DMS153 treated with DMSO at 0.1 percent for 48 hours (cell line): ENCODE measurements around the gene ZP1.

Experiments used
- DNase-seq: peaks from one replicate; lab custom pipeline; 2025; ENCODE audit not compliant: unreplicated experiment; lab: John Stamatoyannopoulos, UW

Gene ZP1

DNA sequence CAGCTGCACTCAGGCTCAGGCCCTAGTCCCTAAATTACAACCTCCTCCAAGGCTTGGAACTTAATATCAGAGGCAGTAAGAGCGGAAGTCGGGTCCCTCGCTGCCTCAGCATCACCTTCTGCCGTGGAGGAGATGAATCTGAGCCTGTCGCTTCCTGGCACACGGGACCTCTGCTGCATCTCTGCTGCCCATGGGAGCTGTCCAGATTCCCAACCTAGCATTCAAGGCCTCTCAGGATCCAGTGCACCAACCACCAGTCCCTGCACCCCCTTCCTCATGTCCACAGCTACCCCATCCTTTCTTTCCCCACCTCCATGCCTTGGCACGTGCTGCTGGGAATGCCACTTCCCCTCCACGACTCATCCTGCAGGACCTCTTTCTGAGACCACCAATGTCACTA, 9.1 kb upstream of the ZP1 start:
- no peak for DNase-seq

DNA sequence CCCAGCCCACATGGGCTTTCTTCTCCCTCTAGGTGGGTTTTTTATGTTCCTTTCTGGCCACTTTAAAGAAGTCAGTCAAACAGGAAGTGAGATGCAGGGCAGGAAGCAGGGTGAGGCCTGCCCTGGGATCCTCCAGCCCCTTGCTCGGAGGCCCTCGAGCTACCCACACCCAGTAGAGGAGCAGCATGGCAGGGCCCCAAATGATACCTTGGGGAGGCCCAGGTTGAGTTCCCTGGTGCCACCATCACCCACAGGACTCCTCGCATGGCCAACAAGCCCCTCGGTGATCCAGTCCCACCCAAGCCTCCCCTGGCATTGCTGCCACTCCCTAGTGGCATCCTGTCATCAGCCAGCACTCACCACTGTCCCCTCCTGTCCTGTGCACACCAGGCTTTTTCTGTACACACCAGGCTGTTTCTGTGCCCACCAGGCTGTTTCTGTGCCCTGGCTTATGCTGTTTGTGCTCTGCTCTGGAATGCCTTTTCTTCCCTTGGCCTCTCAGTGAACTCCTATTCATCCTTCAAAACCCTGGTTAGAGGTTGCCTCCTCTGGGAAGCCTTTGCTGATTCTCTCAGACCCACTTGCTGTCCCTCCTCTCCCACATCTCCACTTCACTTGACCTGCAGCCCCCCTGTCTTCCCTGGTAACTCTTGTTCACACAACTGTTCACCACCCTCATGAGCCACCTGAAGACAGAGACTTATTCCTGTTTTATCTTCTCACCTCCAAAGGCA, 8.4 kb upstream of the ZP1 start:
- no peak for DNase-seq

DNA sequence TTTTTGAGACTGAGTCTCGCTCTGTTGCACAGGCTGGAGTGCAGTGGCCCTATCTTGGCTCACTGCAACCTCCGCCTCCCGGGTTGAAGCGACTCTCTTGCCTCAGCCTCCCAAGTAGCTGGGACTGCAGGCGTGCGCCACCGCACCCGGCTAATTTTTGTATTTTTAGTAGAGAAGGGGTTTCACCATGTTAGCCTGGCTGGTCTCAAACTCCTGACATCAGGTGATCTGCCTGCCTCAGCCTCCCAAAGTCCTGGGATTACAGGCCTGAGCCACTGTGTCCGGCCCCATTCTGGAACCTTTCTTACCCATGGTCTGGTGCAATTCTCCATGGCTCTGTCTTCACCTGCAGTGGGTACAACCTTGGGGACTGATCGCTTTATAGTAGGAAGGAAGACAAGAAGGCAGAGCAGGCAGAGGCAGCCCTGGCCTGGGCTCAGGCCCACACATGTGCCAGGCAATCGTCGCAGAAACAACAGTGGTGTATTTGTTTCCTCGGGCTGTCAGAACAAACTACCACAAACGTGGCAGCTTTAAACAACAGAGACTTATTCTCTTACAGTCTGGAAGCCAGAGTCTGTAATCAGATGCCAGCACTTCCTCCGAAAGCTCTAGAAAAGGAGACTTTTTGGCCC, 7.6 kb upstream of the ZP1 start:
- DNase-seq: no peak

DNA sequence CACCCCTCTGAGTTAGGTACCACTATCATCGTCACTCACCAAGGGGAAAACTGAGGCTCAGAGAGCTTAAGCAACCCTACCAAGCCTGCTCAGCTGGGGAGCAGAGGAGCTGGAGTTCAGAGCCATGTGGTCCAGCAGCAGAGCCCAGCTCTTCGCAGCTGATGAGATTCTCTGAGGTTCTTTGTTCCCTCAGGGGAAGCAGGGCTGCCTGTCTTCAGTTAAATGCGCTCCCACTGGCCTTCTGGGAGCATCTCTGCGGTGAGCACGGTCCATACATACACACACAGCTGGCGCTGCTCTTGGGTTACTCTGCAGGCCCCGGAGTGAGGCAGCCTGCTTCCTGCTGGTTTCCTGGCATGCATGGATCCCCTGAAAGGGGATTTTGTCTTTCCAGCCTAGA, 6.4 kb upstream of the ZP1 start:
- no peak for DNase-seq

DNA sequence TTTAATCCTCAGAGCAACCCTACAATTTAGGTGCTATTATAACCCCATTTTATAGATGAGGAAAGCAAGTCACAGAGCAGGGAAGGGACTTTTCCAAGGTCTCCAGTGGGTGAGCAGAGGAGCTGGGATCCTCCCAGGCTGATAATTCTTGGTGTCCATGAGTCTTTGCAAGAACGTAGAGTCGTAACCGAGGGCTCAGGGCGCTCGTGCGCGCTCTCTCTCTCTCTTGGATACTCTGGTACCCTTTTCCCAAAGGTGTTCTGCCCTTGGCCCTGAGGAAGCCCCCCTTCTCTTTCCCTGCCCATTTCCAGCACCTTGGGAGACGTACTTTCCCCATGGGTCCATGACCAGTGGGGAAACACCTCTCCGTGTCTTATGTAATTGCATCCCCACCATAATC, 5.2 kb upstream of the ZP1 start:
- DNase-seq: no peak

DNA sequence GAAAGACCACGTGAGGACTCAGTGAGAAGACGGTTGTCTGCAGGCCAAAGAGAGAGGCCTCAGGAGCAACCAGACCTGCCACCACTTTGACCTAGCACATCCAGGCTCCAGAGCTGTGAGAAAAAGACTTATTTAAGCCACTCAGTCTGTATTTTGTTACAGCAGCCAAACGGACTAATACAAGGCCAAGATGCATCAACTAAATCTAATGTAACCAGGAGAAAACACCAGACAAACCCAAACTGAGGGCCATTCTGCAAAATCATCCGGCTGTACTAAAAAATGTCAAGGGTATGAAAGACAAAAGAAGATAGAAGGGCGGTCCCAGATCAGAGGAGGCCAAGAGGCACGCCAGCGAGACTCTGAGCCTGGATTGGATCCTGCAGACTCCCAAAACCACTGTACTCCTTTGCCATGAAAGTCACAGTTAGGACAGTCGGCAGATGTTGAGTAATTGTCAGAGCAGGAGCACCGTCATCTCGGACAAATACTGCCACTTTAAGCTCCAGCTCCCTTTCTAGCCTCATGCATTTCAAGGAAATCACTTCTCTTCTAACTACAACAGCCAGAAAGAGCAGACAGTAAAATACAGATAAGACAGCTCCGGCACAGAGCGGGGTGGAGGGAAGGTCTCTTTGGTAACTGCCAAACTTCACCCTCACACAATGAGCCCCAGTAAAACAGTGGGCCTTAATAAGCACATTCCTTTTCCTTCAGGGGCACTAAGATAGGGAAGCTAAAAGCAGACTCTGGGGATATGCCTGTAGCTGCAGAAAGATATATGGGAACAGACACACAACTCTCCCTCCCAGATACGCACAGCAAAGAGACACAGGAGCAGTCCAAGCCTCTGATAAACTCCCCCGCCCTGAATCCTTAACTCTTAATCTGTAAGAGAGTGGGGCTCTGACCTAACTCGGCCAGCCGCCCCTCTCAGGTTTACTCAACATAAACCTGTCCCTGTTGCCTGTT, 3.5 kb upstream of the ZP1 start:
- DNase-seq: no peak

DNA sequence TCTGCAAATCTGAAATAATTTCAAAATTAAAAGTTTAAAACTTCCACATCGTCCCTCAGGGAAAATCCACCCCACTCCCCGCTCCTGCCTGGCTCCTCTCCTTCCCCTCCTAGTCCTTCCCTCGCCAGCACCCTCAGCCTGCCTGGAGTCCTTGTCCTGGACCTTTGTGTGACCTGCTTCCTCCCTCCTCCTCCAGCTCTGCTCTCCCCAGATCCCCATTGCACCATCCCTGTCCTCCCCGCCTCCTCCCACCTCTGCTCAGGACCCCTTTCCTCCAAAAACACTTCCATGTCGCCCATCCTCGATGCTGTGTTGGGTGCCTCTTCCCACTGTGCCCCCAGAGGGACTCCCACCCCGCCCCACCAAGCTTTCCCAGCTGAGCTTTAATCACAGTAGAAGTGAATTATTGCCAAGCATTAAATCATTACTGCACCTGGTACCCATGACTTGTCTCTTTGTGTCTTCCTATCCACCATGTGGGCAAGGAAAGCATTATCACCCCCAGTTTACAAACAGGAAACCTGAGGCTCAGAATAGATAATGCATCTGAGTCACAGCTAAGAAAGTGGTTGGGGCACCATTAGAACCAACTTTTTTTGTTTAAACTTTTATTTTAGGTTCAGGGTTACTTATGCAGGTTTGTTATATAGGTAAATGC, 2.4 kb upstream of the ZP1 start:
- DNase-seq: no peak

DNA sequence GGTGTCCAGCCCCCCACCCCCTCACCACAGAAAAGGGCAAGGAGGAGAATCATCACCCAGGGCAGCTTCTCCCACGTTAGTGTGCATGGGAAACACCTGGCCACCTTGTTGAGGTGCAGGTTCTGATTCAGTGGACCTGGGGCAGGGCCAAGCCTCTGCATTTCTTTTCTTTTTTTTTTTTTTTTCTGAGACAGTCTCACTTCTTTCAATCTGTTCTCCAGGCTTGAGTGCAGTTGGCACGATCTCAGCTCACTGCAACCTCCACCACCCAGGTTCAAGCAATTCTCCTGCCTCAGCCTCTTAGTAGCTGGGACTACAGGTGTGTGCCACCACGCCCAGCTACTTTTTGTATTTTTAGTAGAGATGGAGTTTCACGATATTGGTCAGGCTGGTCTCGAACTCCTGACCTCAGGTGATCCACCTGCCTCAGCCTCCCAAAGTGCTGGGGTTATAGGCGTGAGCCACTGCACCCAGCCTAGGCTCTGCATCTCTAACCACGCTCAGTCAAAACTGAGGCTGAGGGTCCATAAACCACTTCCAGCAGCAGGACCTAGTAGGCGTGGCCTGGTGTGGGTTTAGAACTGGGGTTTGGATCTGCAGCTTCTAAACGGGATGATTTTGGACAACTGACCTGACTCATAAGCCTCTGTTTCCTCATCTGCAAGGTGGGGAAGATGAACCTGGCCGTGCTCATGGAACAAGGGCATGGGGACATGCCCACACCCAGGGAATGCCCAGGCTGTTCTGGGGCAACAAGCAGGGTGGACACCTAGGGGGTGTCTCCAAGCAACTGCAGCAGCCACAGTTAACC, 734 bp downstream of the ZP1 start:
- no peak for DNase-seq

DNA sequence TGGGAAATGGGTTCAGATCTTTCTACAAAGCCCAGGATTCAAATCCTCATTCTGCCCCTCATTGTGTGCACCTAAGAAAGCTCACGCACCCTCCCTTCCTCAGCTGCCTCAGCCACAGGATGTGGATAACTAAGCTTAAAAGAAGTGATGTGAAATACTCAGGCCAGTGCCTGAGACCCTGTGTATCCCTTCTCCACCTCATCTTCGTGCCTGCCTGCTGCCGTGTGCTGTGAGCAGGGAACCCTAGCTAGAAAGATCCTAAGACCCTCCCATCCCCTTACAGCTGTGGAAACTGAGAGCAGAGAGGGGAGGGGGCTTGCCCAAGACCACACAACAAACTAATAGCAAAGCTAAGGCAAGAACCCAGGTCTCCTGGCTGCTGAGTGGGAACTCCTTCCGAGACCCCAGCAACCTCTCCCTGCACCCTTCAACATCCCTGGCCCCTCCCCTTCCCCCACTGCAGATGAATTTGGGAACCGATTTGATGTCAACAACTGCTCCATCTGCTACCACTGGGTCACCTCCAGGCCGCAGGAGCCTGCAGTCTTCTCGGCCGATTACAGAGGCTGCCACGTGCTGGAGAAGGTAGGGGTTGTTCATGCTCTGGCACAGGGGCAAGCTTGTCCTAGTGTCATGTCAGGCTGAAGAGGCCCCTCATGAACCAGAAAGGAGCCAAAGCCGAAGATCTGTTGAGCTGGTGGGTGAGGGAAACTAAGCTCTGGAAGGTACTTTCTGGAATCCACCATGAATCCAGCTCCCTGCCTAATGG, 1.5 kb downstream of the ZP1 start:
- DNase-seq: no peak

DNA sequence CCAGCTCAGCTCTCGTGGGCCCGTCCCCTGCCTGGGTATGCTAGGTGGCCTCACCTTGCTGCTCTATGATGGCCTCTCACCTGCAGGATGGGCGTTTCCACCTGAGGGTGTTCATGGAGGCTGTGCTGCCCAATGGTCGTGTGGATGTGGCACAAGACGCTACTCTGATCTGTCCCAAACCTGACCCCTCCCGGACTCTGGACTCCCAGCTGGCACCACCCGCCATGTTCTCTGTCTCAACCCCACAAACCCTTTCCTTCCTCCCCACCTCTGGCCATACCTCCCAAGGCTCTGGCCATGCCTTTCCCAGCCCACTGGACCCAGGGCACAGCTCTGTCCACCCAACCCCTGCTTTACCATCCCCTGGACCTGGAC, 2.1 kb downstream of the ZP1 start:
- no peak for DNase-seq

DNA sequence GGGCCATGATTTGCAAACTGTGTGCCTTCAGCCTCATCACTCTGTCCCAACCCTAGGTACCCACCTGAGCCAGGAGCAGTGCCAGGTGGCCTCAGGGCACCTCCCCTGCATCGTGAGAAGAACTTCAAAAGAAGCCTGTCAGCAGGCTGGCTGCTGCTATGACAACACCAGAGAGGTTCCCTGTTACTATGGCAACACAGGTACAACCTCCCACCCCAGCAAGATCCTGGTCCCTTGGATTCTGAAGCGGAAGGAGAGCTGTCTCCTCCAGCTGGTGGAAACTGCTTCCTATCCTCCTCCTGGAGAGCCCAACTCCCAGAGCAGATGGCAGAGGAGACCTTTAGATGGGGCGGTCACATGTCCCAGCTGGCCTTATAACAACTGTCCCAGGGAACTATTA, 2.9 kb downstream of the ZP1 start:
- no peak for DNase-seq

DNA sequence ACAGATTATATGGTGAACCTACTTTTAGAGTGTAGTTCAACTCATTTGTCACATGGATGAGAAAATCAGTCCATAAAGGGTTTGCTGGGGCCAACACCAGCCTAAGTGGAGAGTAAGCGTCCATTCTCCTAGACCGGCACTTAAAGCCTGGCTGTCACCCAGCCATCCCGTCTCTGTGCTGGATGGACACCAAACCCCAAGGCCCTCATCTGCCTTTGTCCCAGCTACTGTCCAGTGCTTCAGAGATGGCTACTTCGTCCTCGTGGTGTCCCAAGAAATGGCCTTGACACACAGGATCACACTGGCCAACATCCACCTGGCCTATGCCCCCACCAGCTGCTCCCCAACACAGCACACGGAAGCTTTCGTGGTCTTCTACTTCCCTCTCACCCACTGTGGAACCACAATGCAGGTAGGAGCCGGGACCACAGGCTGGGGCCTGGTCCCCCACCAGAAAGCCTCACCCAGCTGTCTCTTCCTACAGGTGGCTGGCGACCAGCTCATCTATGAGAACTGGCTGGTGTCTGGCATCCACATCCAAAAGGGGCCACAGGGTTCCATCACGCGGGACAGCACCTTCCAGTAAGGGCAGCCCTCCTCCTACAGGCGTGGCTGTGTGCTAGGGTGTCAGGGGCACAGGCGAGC, 3.5 kb downstream of the ZP1 start:
- DNase-seq: no peak

DNA sequence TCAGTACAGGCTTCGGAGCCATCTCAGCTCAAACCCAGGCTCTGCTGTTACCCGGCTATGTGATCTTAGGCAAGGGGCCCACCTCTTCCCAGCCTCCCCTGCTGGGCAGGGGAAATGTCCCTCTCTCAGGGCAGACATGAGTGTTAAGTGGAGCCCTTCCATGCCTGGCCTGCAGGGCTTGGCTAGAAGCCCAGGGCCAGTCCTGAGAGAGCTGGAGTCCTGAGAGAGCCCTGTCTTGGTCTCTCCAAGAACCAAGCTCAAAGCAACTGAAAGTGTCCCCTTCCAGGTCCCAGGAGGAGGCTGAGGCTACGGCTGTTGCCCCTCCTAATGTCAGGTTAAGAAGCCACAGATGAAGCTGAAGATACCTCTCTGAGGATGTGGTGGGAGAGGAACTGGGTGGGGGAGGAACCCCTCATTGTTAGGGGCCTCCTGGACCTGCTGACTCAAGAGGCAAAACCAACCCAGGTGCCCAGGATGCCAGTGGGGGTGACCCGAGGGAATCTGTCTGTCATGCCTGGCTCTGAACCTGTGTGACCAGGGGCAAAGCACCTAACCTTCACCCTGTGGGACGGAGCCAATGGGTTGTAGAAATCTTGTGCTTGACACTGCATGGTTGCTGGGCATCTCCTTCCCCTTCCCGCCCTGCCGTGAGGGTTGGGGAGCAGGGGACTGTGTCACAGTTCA, 4.2 kb downstream of the ZP1 start:
- no peak for DNase-seq

DNA sequence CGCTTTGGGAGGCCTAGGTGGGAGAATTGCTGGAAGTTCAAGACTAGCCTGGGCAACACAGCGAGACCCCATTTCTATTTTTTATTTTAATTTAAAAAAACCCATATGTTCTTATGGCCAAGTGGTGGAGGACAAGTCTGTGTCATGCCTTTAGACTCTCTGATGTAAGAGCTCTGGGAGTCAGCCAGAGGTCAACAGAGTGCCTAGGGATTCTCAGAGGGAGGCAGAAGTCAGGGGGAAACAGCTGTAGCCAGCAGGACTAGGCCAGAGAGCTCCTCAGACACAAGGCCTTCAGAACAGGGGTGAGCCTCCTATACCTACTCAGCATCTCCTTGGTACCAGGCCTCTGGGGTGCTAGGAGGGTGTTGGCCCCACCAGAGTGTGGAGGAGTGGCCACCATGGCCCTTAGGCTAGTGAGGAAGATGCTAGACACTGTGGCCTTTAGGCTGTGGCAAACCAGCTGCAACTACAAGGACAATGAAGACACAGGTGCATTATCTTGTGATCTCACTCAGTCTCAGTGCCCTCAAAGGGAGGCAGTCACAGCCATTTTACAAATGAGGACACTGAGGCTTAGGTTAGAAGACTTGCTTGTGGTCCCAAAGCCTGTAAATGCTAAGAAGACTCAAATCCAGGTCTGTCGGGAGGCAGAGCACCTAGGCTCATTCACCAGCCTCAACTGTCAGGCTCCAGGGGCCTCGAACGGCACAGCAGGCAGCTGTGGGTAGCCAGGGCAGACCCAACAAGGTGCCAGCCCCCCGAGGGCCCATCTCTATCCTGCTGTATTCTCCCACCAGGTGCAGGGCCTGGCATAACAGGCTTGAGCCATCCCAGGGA, 5.0 kb downstream of the ZP1 start:
- no peak for DNase-seq

DNA sequence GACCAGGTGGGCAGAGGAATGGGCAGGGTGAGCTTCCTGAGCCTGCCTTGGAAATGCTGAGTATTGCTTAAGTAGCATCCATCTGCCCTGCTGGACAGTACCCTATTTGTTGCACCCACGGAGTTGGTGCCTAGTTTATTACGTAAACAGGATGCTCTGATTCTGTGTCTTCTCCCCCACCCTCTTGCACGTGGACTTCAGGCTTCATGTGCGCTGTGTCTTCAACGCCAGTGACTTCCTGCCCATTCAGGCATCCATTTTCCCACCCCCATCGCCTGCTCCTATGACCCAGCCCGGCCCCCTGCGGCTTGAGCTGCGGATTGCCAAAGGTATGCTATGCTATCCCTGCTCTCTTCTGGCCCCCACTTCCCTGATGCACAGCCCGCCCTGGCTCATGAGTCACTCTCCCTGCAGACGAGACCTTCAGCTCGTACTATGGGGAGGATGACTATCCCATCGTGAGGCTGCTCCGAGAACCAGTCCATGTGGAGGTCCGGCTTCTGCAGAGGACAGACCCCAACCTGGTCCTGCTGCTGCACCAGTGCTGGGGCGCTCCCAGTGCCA, 5.7 kb downstream of the ZP1 start:
- DNase-seq: no peak

DNA sequence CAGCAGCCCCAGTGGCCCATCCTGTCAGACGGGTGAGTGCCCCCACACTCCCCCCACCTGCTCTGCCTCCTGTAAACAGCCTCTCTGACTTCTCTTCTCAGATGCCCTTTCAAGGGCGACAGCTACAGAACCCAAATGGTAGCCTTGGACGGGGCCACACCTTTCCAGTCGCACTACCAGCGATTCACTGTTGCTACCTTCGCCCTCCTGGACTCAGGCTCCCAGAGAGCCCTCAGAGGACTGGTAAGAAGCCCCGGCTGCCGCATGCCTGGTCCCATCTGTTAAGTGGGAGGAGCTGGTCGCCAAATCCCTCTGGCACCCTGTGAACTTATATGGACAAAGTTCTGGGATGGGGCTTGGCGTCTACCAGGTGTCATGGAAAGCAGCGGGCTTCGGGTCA, 6.2 kb downstream of the ZP1 start:
- no peak for DNase-seq
